ENCODE results near the gene ERH. TPM values are rescaled to one million over a fixed set of nuclear protein-coding genes. Genes with fewer than 3 reads are reported as not detected.

ERH gene
- total RNA-seq, 2 experiments from 2014 or later, result 435 to 498 TPM

DNA sequence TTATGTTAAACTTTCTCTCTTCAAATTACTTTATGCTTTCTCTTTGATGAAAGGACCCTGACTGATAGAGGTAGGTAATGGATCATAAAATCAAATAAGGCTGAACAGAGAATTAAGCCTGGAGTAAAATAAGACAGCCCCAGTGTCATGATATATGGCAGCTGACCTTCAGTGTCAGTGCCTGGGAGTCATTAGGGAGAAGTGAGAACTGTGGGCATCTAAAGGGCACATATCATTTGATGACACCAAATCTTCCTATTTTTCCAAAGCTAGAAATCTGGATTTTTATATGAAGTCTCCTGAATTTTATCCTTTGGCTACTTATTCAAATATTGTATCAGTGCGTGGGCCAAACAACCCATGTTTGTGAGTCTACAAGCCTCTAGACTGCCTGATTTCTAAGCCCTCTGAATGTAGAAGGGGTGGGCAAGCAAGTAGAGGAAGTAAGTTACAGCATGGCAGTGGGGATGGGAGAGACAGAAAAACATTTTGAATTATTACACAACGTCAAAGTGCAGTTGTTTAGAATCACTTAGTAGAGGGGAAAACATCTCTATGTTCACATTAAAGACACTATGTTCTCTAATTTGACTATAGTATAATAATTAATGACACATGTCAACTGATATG lies 10.3 kb upstream of the ERH start:
- Histone ChIP-seq H3K27ac (ENCODE audit: low read depth, low read length, poor library complexity, severe bottlenecking) (no peak overlapping the region), H4K20me1 (ENCODE audit: insufficient read depth, low read length) (no peaks in the 10 kb centered on the region; the same call in 1 of the 2 replicates), H3K9me3 (ENCODE audit: low read length) (no peaks in the 10 kb centered on the region), H3K4me3 (ENCODE audit: low read depth, low read length, poor library complexity, severe bottlenecking) (no peak overlapping the region), H3K79me2 (ENCODE audit: insufficient read depth, low read depth, low read length) (peaks cover 75% of the 10 kb centered on the region), H2AFZ (ENCODE audit: low read length) (no peak overlapping the region), H3K4me2 (ENCODE audit: low read length) (no peak overlapping the region), H3K9me2 (ENCODE audit: insufficient read depth, low read length) (no peaks in the 10 kb centered on the region), H3K36me3 (ENCODE audit: insufficient read depth, low read length) (peaks cover 26% of the 10 kb centered on the region), H3K4me1 (ENCODE audit: insufficient read depth, low read length, poor library complexity, severe bottlenecking) (no peaks in the 10 kb centered on the region)
- DNase-seq (ENCODE audit: low spot score), result no peak
- intact Hi-C loops (cut with micrococcal nuclease; ENCODE audit: unreplicated experiment), result no loop called here
- BruUV-seq (replicated peaks), result no TSS peak
- CTCF ChIA-PET (ENCODE audit: unreplicated experiment), result no interaction called here
- no peak for TF ChIP-seq EZH2phosphoT487 (IDR thresholded peaks at IDR 0.05; ENCODE audit: borderline replicate concordance, low read depth, low read length)
- no peak for TF ChIP-seq CTCF (conservative IDR thresholded peaks at IDR 0.05; ENCODE audit: low read length)
- POLR2A ChIA-PET, result interaction anchor here (1.0 kb wide), 1 partner anchor 11 kb away, joined by 3 read pairs; the partner anchor contains the start of gene ERH

GRCh38 chr14:69405762-69406161 lies 7.7 kb upstream of the ERH start:
- H3K79me2 ChIP-seq (ENCODE audit: insufficient read depth, low read depth, low read length), result peaks cover 90% of the 10 kb centered on the region
- TF ChIP-seq CTCF (conservative IDR thresholded peaks at IDR 0.05; ENCODE audit: low read length) (no peak), EZH2phosphoT487 (IDR thresholded peaks at IDR 0.05; ENCODE audit: borderline replicate concordance, low read depth, low read length) (no peak)
- no TSS peak for BruUV-seq (replicated peaks)

GRCh38 chr14:69404883-69405282 lies 6.8 kb upstream of the ERH start:
- H3K4me2 ChIP-seq (ENCODE audit: low read length), result no peak overlapping the region
- H3K9me2 ChIP-seq (ENCODE audit: insufficient read depth, low read length), result no peaks in the 10 kb centered on the region
- no peak for DNase-seq (ENCODE audit: low spot score)
- H3K27ac ChIP-seq (ENCODE audit: low read depth, low read length, poor library complexity, severe bottlenecking), result no peak overlapping the region
- no TSS peak for BruUV-seq (replicated peaks)
- intact Hi-C loops (cut with micrococcal nuclease; ENCODE audit: unreplicated experiment), result no loop called here
- no peak overlapping the region for H2AFZ ChIP-seq (ENCODE audit: low read length)
- H3K36me3 ChIP-seq (ENCODE audit: insufficient read depth, low read length), result peaks cover 26% of the 10 kb centered on the region
- H3K79me2 ChIP-seq (ENCODE audit: insufficient read depth, low read depth, low read length), result peaks cover 91% of the 10 kb centered on the region
- ChIA-PET CTCF (ENCODE audit: unreplicated experiment) (no interaction called here), POLR2A (interaction anchor here (0.7 to 3.8 kb wide), 5 partner anchors 10 to 98 kb away, joined by 3 to 14 read pairs (median 4); no protein-coding TSS in a partner anchor)
- no peak overlapping the region for H3K4me3 ChIP-seq (ENCODE audit: low read depth, low read length, poor library complexity, severe bottlenecking)
- no peaks in the 10 kb centered on the region for H3K9me3 ChIP-seq (ENCODE audit: low read length)
- H4K20me1 ChIP-seq (ENCODE audit: insufficient read depth, low read length), result peaks cover 18% of the 10 kb centered on the region
- TF ChIP-seq CTCF (conservative IDR thresholded peaks at IDR 0.05; ENCODE audit: low read length), result no peak
- no peak for TF ChIP-seq EZH2phosphoT487 (IDR thresholded peaks at IDR 0.05; ENCODE audit: borderline replicate concordance, low read depth, low read length)
- H3K4me1 ChIP-seq (ENCODE audit: insufficient read depth, low read length, poor library complexity, severe bottlenecking), result peaks cover 21% of the 10 kb centered on the region

More at GRCh38 chr14:69405762-69406161, 7.7 kb upstream of the ERH start:
- no peak overlapping the region for H2AFZ ChIP-seq (ENCODE audit: low read length)
- H3K27ac ChIP-seq (ENCODE audit: low read depth, low read length, poor library complexity, severe bottlenecking), result no peak overlapping the region
- H4K20me1 ChIP-seq (ENCODE audit: insufficient read depth, low read length), result peaks cover 12% of the 10 kb centered on the region; the same call in 1 of the 2 replicates
- CTCF ChIA-PET (ENCODE audit: unreplicated experiment), result no interaction called here
- peaks cover 16% of the 10 kb centered on the region for H3K4me1 ChIP-seq (ENCODE audit: insufficient read depth, low read length, poor library complexity, severe bottlenecking)
- no peak for DNase-seq (ENCODE audit: low spot score)
- peaks cover 26% of the 10 kb centered on the region for H3K36me3 ChIP-seq (ENCODE audit: insufficient read depth, low read length)
- no peaks in the 10 kb centered on the region for H3K9me3 ChIP-seq (ENCODE audit: low read length)
- POLR2A ChIA-PET, result interaction anchor here (0.7 to 3.8 kb wide), 3 partner anchors 17 to 99 kb away, joined by 3 to 14 read pairs (median 4); no protein-coding TSS in a partner anchor
- no peak overlapping the region for H3K4me2 ChIP-seq (ENCODE audit: low read length)
- H3K4me3 ChIP-seq (ENCODE audit: low read depth, low read length, poor library complexity, severe bottlenecking), result no peak overlapping the region
- H3K9me2 ChIP-seq (ENCODE audit: insufficient read depth, low read length), result no peaks in the 10 kb centered on the region
- intact Hi-C loops (cut with micrococcal nuclease; ENCODE audit: unreplicated experiment), result no loop called here

Measured in OCI-LY7 (cell line).